HG03460 (cell line): ENCODE results near the gene MSH2.

Source experiments
- ATAC-seq: cut with Tn5 transposase; IDR thresholded peaks from one replicate; pipeline ENCODE4 v1.9.1; 2021; ENCODE audit not compliant: unreplicated experiment

The MSH2 gene

DNA sequence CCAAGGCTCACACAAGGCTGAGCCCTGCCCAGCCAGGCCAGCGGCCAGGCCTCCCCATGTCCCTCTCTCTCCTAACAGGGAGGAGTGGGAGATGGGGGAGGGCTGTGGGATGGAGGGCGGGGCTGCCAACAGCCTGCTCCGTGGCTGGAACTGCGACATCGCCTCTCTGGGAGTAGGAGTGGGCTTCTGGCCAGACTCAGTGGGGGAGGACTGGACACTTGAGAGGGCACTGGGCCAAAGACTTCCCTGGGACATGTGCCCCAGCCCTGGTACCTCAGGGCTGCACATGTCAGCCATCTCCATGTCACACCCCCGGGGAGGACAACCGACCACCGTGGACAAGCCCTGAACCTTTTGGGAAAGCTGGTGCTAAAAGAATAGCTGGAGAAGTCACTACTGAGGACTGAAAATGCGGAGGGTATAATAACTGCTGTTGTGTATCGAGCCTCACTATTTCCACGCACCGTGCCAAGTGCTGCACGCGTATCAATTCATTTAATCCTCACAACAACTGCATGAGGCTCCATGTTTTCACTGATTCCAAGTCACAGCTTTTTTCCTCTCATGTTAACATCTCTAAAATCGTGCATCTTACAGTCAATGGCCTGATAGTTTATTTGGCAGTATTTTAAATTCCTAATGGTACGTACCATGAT, 127.3 kb downstream of the MSH2 start:
- ATAC-seq, result no peak

DNA sequence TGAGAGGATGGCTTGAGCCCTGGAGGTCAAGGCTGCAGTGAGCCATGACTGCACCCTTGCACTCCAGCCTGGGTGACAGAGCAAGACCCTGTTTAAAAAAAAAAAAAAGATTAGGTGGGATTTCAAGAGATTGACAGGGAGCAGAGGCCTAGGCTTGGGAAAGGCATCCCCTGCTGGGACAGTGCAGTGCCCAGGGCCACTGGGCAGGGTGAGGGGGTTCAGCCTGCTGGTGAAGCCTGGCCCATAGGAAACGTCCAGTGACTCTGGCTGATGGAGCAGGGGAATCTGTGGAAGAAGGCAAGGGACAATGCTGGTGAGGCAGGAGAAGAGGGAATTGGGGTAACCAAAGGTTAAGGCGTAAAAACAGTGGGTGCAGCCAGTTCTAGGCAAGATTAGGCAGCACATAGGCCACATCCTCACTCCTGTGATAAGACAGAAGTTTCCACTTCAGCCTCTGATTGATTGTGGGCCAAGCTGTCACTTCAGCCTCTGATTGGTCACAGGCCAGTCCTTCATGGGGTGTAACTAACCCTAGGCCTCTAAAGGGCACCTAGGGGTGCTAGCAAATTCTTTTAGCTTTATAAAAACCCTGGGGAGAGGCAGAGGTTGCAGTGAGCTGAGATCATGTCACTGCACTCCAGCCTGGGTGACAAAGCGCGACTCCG, 128.6 kb downstream of the MSH2 start:
- ATAC-seq, result no peak
